A549 (cell line): ENCODE data around the gene COG8.

Source experiments
- CHD2 ChIP-seq: fragments of 150-350 bp; IDR thresholded peaks from 2 replicates; pipeline ENCODE4 v1.6.1; 2014; ENCODE audit warnings: low read length; ENCODE audit not compliant: partially characterized antibody
- CTCF ChIP-seq: fragments of >200 bp; sonication (Bioruptor Twin); formaldehyde crosslinking; IDR thresholded peaks from 3 replicates; pipeline ENCODE4 v1.5.1; 2016
- ELK1 ChIP-seq: fragments of 150-350 bp; IDR thresholded peaks from 2 replicates; pipeline ENCODE4 v1.6.1; 2014; ENCODE audit warnings: low read depth, mild to moderate bottlenecking, low read length
- EP300 ChIP-seq, 2 experiments: fragments of >200 bp; sonication (Bioruptor Twin); formaldehyde crosslinking; IDR thresholded peaks; 2 replicates in 1 of 2; 3 replicates in 1 of 2; pipeline ENCODE4 v1.6.1; 2016 to 2017
- JUN ChIP-seq, 2 experiments: fragments of >200 bp; sonication (Bioruptor Twin); formaldehyde crosslinking; IDR thresholded peaks; 2 replicates in 1 of 2; 3 replicates in 1 of 2; pipeline ENCODE4 v1.6.1; 2016 to 2017
- POLR2A ChIP-seq: IDR thresholded peaks from 2 replicates; pipeline ENCODE4 v1.6.1; 2012; ENCODE audit warnings: mild to moderate bottlenecking, low read length

GRCh38 chr16:69376393-69377059 is 37.2 kb upstream of the COG8 start:
- no peak for TF ChIP-seq POLR2A
- TF ChIP-seq CHD2 = no peak
- TF ChIP-seq CTCF = no peak
- no peak for TF ChIP-seq ELK1
- TF ChIP-seq EP300 (IDR thresholded peaks at IDR 0.05) = no peak
- TF ChIP-seq JUN (IDR thresholded peaks at IDR 0.05) = no peak
